DOHH2 (cell line): ENCODE measurements around the gene TTF1.
A peak's percentile ranks its signal among the peaks of the same experiment; 100 is the strongest.

Source experiments
- H3F3A ChIP-seq: fragments of 200-600 bp; sonication (generic), shearing (Covaris generic); 2 replicates; pipeline ENCODE4 v1.6.0; 2016; ENCODE audit warnings: antibody characterized with exemption, mild to moderate bottlenecking; ENCODE audit not compliant: control insufficient read depth, insufficient read depth
- H3K27ac ChIP-seq: fragments of 200-600 bp; sonication (generic); 2 replicates; pipeline ENCODE4 v1.5.1; 2014; ENCODE audit warnings: low read depth, mild to moderate bottlenecking, low read length, moderate library complexity
- H3K27me3 ChIP-seq: fragments of 200-600 bp; sonication (generic); 2 replicates; pipeline ENCODE4 v1.6.1; 2014; ENCODE audit warnings: mild to moderate bottlenecking, low read length, mixed read lengths; ENCODE audit not compliant: control insufficient read depth
- H3K36me3 ChIP-seq: fragments of 200-600 bp; sonication (generic); 2 replicates; pipeline ENCODE4 v1.6.1; 2014; ENCODE audit warnings: mild to moderate bottlenecking, low read length, moderate library complexity, mixed read lengths; ENCODE audit not compliant: control insufficient read depth
- H3K4me1 ChIP-seq: fragments of 200-600 bp; sonication (generic); 2 replicates; pipeline ENCODE4 v1.6.1; 2014; ENCODE audit warnings: mild to moderate bottlenecking, low read length, mixed read lengths; ENCODE audit not compliant: control insufficient read depth
- H3K4me2 ChIP-seq: fragments of 200-600 bp; sonication (generic); 2 replicates; pipeline ENCODE4 v1.6.0; 2014; ENCODE audit warnings: mild to moderate bottlenecking, low read length, moderate library complexity
- H3K4me3 ChIP-seq: fragments of 200-600 bp; sonication (generic); 2 replicates; pipeline ENCODE4 v1.5.1; 2014; ENCODE audit warnings: mild to moderate bottlenecking, low read length, mixed read lengths
- H3K79me2 ChIP-seq: fragments of 200-600 bp; sonication (generic); 2 replicates; pipeline ENCODE4 v1.6.1; 2014; ENCODE audit warnings: mild to moderate bottlenecking, low read length, mixed read lengths; ENCODE audit not compliant: control insufficient read depth
- H3K9me2 ChIP-seq: fragments of 200-600 bp; sonication (generic); replicated peaks from 2 replicates; pipeline ENCODE4 v1.6.1; 2014; ENCODE audit warnings: mild to moderate bottlenecking, low read length, mixed read lengths; ENCODE audit not compliant: control insufficient read depth
- H3K9me3 ChIP-seq: fragments of 200-600 bp; sonication (generic); 2 replicates; pipeline ENCODE4 v1.6.1; 2014; ENCODE audit warnings: antibody characterized with exemption, low read length, mixed read lengths; ENCODE audit not compliant: control insufficient read depth, insufficient read depth
- H4K20me1 ChIP-seq: fragments of 200-600 bp; sonication (generic); 2 replicates; pipeline ENCODE4 v1.6.0; 2014; ENCODE audit warnings: low read depth, mild to moderate bottlenecking, antibody characterized with exemption, low read length, moderate library complexity; ENCODE audit not compliant: control insufficient read depth, insufficient read depth
- CTCF ChIP-seq: fragments of 200-600 bp; sonication (generic); IDR thresholded peaks from one replicate; pipeline ENCODE4 v1.5.1; 2014; ENCODE audit warnings: antibody characterized with exemption, mild to moderate bottlenecking, low read depth, low read length; ENCODE audit not compliant: poor library complexity, severe bottlenecking
- EZH2phosphoT487 ChIP-seq: fragments of 200-600 bp; sonication (generic); IDR thresholded peaks from 2 replicates; pipeline ENCODE4 v1.6.1; 2017; ENCODE audit warnings: borderline replicate concordance, mild to moderate bottlenecking, antibody characterized with exemption, low read length, moderate library complexity, mixed read lengths

Gene TTF1

GRCh38 chr9:132409828-132410528, 3.3 kb upstream of the TTF1 start, which contains the start of gene CFAP77:
TSS of gene CFAP77 (plus strand) at chr9:132410211. CDS start at chr9:132410272, 61 bp downstream.
- H3K27ac ChIP-seq = no peak within 1 kb of the TSS
- H3K79me2 ChIP-seq = peaks cover 18% of the 10 kb centered on the region
- H3K4me1 ChIP-seq = peaks cover 49% of the 10 kb centered on the region
- TF ChIP-seq CTCF (no peak), EZH2phosphoT487 (no peak)
- H3K9me2 ChIP-seq = no peaks in the 10 kb centered on the region
- H3K4me3 ChIP-seq = peak within 1 kb of the TSS; percentile 68
- no peaks in the 10 kb centered on the region for H3K36me3 ChIP-seq
- peaks cover 5% of the 10 kb centered on the region for H3F3A ChIP-seq
- peaks cover 42% of the 10 kb centered on the region for H3K27me3 ChIP-seq
- H3K9me3 ChIP-seq = no peaks in the 10 kb centered on the region
- H4K20me1 ChIP-seq = 0 out of 2 replicates have a peak, but pooled peaks cover 4% of the 10 kb centered on the region
- H3K4me2 ChIP-seq = peak within 1 kb of the TSS; percentile 83

GRCh38 chr9:132408521-132408920, 1.9 kb upstream of the TTF1 start:
- H3K4me1 ChIP-seq = peaks cover 63% of the 10 kb centered on the region
- peaks cover 7% of the 10 kb centered on the region for H3F3A ChIP-seq
- H3K36me3 ChIP-seq = peaks cover 6% of the 10 kb centered on the region
- H3K27ac ChIP-seq = no peak overlapping the region
- no peak overlapping the region for H3K4me2 ChIP-seq
- no peaks in the 10 kb centered on the region for H3K9me3 ChIP-seq
- H4K20me1 ChIP-seq = peaks cover 10% of the 10 kb centered on the region; the same call in 1 of the 2 replicates
- TF ChIP-seq EZH2phosphoT487 (no peak), CTCF (no peak)
- no peaks in the 10 kb centered on the region for H3K9me2 ChIP-seq
- peaks cover 30% of the 10 kb centered on the region for H3K79me2 ChIP-seq
- H3K4me3 ChIP-seq = no peak overlapping the region
- peaks cover 27% of the 10 kb centered on the region for H3K27me3 ChIP-seq

DNA sequence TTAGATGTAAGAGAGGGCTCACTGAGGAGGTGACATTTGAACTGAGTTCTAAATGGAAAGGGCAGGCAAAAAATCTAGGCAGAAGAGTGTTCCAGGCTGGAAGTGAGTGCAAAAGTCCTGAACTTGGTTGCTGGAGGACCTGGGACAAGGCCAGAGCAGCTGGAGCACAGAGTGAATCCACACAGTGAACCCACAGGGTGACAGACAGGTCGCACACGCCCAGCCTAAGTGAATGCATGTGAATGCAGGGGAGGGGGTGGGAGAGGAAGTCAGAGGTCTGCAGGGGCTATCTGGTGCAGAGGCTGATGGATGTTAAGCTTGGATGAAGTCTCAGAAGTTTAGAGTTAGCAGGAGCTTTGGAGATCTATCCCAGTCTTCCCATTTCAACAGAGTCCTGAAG, 556 bp upstream of the TTF1 start:
- peak overlapping the region; percentile 92 for H3K4me3 ChIP-seq
- no peak for TF ChIP-seq EZH2phosphoT487

GRCh38 chr9:132404228-132404881, 2.3 kb downstream of the TTF1 start:
- Histone ChIP-seq H3K4me3 (peak overlapping the region; percentile 92), H3K9me2 (no peaks in the 10 kb centered on the region), H3K79me2 (peaks cover 62% of the 10 kb centered on the region), H3F3A (peaks cover 7% of the 10 kb centered on the region), H3K36me3 (peaks cover 46% of the 10 kb centered on the region), H3K27me3 (peaks cover 3% of the 10 kb centered on the region), H4K20me1 (peaks cover 17% of the 10 kb centered on the region), H3K4me1 (peaks cover 36% of the 10 kb centered on the region), H3K4me2 (peak overlapping the region; percentile 82), H3K27ac (peak overlapping the region; percentile 53), H3K9me3 (no peaks in the 10 kb centered on the region)
- TF ChIP-seq CTCF = no peak
- TF ChIP-seq EZH2phosphoT487 = no peak

More for the DNA sequence above, 556 bp upstream of the TTF1 start:
- H3K4me1 ChIP-seq = peaks cover 64% of the 10 kb centered on the region
- H3K4me2 ChIP-seq = peak overlapping the region; percentile 82
- peaks cover 7% of the 10 kb centered on the region for H3F3A ChIP-seq
- peaks cover 18% of the 10 kb centered on the region for H3K27me3 ChIP-seq
- H3K79me2 ChIP-seq = peaks cover 43% of the 10 kb centered on the region
- no peak overlapping the region for H3K27ac ChIP-seq
- H3K36me3 ChIP-seq = peaks cover 19% of the 10 kb centered on the region
- H4K20me1 ChIP-seq = peaks cover 14% of the 10 kb centered on the region
- H3K9me3 ChIP-seq = no peaks in the 10 kb centered on the region
- H3K9me2 ChIP-seq = no peaks in the 10 kb centered on the region
